ENCODE measurements around the gene AEBP1.

Gene AEBP1

DNA sequence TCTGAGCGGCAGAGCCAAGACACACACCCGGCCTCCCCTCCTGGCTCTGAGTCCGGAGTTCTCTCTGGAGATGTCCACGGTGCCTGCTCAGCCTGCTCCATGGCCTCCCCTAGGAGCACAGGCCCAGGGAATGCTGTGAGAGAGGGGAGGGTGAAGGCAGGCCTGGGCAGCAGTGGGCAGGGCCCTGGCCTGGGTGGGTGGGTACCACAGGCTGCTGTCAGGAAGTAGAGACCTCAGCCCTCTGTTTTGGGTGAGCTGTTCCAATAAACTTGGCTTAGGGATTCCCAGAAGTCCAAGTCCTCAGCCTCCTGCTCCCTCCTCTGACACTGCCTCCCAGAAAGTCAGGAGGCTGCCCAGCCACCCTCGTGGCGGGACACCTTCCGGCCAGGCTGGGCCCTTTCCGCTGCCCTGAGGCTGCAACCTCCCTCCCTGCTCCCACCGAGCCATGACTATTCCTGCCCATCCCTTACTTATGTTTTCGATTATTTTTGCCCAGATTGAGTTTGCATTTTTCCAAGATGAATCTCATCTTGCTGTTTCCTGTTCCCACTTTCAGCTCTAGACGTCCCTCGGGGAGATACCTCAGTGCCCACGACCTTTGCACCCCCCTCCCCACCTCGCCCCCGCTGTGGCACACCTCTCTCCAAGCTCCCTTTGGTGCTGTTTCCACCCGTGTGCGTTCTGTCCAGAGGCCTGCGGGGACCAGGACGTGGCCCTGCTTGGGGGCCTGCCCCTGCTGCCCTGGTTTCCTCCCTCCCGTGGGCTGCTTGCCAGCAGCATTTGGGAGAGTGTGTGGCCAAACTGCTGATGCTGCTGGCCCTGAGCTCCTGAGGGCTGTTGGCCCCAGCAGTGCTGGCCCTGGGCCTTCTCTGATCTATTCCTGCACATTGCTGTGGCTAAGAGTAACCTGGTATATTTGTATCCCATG, 16.0 kb upstream of the AEBP1 start:
- DNase-seq = no peak

DNA sequence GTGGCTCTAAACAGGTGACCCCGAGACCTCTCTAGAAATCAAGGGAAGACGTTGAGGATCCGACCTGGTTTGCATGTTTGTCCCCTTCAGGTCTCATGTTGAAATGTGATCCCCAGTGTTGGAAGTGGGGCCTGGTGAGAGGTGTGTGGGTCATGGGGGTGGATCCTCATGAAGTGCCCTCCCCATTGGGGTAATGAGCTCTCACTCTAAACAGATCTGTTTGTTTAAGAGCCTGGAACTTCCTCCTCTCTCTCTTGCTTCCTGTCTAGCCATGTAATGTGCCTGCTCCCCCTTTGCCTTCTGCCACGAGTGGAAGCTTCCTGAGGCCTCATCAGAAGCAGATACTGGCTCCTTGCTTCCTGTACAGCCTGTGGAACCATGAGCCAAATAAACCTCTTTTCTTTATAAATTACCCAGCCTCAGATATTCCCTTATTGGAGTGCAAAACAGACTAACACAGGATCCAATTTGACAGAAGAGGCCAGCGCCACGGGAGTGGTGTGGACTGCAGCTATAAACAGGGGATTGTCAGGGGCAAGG, 11.0 kb upstream of the AEBP1 start:
- DNase-seq = peak; percentile 36

DNA sequence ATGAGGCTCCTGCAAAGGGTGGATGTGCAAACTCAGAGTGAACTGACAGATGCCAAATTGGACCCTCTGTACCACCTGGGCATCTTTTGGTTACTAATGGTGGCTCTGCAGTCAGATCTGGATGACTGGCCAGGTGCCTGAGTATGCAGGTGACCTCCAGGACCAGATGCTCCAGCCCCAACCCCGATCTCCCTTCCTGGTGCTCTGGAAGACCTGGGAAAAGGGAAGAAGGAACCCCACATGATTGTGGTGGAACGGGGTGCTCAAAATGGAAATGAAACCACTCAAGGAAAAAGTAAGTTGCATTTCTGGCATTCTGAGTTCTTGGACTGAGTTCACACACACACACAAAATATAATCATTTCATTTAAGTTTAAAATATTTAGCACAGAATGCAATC, 9.8 kb upstream of the AEBP1 start:
- DNase-seq = no peak

DNA sequence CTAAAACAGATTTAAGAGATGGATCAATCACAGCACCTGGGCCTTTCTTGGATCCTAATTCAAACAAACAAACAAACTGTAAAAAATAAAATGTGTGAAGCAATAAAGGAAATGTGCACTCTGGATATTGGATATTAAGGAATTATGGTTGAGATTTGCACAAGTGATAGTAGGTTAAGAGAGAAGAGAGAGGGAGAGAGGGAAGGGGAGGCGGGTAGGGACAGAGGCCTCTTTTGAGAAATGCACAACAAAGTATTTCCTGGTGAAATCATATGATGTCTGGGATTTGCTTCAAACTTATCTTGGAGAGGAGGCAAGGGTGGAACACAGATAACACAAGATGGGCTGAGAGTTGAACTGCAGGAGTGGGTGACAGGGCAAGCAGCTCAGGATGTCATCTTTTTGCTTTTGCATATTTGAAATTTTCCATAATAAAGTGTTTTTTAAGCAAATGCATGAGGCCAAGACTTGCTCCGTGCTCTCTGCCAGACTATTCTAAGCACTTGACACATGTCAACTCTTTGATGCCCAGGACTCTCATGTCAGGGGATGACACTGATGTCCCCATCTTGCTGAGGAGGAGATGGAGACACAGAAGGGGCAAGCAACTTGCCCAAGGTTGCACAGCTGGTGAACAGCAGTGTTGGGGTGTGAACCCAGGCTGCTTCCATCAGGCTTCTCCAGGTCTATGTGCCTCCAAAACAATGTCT, 9.1 kb upstream of the AEBP1 start:
- no peak for DNase-seq

DNA sequence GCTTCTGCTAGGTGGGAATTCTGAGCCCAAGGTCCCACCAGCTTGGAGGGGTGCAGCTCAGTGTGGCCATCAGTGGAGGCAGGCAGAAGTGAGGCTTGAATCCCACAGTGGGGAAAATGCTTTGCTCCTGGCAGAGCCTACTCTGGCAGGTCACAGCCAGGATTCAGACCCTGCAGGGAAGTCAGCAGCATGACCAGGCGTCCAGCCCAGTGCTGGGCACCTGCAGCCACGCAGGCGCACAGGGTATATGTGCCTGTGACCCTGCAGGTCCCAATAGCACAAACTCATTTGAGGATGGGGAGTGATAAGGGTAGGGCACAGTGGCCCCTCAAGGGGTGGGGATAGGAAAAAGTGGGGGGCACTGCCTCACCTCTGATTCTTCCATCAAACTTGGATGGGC, 8.4 kb upstream of the AEBP1 start:
- no peak for DNase-seq

DNA sequence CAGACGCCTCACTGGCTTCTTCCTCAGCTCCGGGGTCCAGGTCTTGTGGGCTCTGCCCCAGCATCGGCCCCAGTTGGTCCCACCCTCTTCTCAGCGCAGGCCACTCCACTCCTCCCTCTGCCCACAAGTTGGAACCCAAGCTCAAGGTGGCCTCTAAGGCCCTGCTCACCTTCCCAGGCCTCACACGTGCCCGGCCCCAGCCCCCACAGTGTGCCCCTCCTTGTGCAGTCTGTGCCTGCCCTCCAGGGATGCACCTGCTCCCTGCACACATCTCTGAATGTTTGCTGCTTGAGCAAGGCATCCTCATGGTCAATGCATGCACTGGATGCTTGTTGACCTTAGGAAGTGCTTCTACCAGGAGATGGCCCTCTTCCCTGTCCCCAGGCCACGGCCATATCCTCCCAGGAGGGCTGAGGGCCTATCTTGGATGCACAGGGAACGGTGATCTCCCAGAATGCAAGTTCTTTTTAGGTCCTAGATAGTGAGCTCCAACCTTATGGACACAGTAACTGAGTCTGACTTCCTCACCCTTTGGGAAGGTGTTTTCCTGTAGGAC, 7.7 kb upstream of the AEBP1 start:
- DNase-seq = no peak

DNA sequence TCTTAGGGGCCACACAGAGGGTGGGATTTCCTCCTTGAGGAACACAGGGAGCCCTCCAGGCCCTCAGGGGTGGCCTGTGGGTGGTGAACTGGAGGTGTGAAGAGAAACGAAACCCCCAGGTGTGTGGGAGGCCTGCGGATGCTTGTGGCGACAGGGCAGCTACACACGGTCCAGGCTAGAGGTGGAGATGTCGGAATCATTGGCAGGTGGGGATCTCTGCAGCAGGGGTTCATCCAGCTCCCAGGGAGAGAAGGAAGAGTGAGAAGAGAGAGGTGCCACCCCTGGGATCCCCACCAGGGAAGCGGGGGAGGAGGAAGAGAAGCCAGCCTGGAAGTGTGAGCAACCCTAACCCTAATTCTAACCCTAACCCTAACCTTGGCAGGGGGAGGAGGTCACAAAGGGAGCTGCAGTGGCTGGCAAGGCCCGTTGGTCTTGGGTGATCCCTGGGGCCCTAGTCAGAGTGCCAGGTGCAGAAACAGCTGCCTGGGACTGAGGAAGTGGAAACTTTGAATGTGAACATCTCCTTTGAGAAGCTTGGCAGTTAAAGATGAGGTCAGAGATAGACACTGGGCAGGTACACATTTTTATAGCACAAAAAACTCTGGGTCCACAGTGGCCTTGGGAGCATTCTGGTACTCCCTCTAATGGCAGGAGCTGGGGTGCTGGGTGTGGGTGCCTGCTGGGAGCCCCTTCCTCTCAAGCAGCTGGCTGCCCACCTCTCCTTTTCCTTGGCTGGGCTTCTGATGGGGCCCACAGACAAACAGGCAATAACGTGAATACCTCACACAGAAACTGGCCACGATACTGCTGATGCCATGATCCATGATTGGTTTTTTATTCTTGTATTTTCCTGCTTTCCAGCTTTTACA, 6.8 kb upstream of the AEBP1 start:
- peak; percentile 95 for DNase-seq

DNA sequence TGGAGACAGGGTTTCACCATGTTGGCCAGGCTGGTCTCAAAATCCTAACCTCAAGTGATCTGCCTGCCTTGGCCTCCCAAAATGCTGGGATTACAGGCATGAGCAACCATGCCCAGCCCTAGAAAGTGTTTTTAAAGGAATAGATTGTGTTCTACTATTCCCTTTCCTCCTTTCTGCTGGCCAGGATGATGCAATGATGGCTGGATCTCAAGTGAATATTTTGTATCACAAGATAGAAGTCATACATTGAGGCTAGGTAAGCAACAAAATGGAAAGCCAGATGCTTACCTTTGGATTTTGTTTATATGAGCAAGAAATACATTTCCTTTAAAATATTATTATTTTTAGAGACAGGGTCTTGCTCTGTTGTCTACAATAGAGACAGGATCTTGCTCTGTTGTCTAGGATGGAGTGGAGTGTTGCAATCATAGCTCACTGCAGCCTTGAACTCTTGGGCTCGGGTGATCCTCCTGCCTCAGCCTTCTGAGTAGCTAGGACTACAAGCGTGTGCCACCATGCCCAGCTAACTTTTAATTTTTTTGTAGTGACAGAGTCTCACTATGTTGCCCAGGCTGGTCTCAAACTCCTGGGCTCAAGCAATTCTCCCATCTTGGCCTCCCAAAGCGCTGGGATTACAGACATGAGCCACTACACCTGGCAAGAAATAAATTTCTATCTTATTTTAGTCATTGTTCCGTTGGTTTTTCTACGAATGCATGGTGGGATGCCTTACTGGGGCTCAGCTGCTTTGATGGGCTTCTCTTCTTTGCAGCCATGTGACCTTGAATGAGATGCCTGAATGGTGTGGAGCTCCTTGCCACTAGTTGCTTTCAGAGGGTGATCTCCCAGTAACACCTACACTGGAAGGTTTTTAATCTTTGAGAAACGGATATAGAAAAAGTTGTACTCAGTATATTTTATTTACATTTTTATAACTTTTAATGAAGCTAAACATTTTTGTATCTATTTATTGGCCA, 5.8 kb upstream of the AEBP1 start:
- no peak for DNase-seq

DNA sequence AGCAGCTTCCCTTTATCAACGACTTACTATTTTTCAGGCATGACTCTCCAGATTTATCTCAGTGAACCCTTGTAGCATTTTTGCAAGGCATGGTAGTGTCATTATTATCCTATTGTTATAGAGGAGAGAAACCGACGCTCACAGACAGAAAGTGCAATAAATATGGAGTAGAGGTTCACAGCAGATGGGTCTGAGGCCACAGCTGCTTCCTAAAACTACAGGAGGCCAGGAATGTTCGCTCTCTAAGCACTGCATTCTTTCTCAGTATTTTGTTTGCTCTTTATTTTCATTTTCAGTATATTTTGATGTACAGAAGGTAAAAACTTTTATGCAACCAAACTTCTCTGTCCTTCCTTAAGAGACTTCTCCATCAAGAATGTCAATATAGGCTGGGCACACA, 4.5 kb upstream of the AEBP1 start:
- DNase-seq = no peak

DNA sequence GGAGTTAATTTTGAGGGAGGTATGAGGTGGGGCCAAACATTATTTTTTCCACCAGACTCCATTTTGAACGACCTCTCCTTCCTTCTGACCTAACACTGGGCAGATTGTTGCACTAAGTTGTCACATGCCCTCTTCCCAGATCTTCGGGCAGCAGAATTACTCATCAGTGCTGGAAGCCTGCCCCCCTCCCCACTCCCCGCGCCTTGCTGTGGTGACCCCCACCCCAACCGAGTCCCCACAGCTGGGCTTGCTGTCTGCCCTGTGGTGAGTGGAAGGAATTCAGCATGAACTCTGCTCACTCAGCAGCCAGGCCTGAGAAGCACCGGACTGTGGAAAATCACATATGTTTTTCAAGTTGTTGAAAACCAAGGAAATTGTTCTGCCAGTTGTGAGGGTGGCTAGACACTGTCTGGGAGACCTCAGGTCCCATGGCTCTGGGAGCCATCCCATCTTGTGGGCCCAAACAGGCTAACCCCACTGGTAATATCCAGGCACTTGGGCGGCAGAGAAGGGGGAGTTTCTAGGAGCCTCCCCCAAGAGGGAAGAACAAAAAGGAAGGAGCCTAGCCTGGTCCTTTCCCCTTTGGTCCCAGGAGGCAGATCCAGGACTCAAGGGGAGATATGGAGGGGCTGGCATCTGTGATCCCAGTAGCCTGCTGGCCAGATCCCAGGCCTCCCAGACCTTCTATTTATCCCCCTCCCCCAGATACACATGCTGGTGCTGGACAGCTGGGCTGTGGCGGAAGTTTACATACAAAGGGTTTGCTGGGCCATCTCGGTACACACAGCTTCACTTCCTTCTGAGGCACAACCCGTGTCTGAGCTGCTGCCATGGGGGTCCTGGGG, 3.5 kb upstream of the AEBP1 start:
- DNase-seq = no peak

DNA sequence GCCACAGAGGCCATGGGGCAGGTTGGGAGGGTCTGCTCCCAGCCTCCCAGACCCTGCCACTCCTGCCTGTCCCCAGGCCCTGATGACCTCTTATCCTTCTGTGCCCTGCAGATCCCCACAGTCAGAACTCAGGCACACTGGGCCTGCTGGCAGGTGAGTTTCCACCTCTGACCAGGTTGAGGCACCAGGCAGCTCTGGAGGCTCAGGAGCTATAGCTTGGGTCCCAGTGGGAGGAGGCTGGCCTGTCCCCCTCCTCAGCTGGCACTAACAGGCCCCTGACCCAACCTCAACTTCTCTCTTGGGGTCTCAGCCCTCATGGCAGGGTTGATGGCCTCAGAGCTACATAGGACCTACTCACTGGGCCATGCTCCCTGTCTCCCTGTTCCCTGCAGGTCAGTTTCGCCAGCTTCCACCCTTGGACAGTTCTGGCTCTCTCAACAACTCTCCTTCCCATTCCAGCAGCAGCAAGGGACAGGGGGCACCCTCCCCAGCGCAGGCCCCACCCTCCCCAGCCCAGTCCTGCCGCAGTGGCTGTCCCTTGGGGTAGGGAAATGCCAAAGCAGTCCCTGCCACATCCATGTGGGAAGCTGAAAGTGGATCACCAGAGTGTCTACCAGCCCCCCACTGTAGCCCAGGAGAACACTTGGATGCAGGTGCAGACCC, 2.7 kb upstream of the AEBP1 start:
- DNase-seq = no peak

DNA sequence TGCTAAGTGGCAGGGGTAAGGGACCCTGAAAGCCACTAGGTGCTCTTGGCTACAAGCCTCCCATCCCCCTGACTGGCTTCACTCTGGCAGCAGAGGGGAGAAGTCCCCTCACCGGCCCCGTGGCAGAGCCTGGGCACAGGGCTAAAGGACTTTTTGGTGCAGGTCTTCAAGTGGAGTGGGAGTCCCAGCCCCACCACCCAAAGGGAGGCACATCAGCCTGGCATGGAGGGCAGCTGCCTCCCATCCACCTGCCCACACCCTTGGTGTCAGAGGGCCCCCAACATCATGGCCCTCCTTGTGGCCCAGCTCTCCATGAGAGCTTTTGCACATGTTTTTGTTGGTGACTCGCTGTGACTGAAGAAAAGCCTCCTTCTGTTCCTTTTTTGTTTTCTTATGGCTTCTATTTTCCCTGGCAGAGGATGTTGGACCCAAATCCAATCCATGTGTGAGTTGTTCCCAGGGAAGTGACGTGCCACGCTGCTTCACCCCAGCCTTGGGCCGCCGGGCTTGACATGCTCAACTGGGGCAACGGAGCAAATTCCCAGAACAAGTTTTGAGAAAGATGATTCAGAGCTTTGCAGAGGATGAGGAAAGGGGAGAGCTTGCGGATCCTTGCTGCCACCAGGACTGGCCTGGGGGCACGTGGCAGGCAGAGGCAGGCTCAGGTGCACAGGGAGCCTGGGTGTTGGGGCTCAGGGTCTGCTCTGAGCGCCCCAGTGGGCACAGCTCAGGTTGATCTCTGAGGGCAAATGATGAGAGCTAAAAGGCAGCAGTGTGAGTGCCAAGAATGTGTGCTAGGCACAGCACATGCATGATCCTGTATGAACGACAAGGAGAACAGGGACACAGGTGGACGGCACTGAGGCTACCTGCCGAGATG, 1.9 kb upstream of the AEBP1 start:
- no peak for DNase-seq

DNA sequence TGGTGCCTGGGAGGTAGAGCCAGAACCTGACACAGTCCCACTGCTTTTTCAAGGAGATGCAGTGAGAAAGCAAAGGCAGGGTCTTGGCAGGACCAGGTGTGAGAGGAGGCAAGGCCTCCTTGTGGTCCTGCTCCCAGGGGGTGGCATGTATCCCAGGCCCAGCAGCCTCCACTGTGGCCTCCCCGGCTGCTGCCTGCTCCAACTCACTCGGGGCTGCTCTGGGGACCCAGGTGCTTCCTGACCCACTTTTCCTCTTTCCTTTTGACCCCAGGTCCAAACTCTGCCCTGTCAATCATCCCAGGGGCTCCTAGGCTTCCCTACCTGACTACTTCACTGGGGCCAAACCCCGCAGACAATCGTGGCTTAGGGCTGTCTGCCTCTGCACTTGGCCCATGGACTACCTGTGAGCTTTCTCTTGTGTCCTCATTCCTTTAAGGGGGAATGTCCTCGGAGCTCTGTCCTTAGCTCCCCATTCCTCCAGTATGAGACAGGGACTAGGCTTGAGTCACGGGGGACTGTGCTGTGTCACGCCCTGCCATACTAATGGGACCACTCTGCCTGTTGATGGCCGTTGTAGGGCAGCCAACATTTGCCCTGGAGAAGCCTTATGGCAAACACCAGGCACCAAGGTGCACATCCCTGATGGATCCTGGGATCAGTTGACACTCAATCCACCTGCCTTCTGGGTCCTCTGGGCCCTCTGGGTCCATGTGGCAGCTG, 1.1 kb upstream of the AEBP1 start:
- DNase-seq = no peak

DNA sequence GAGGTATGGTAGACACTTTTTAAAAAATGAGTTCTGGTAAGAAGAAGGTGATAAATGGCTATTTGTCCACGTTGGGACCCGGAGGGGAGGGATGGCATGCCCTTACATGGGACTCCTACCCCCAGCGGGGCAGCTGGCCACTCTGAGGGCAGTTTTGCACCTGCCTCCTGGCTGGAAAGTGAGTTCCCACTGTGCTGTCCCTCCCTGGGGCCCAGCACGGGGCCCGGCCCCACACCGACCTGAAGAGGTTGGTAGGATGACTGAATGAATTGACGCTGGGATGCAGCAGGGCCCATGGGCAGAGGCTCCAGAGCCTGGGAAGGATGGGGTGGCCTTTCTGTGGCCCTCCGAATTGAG, 601 bp upstream of the AEBP1 start:
- no peak for DNase-seq

DNA sequence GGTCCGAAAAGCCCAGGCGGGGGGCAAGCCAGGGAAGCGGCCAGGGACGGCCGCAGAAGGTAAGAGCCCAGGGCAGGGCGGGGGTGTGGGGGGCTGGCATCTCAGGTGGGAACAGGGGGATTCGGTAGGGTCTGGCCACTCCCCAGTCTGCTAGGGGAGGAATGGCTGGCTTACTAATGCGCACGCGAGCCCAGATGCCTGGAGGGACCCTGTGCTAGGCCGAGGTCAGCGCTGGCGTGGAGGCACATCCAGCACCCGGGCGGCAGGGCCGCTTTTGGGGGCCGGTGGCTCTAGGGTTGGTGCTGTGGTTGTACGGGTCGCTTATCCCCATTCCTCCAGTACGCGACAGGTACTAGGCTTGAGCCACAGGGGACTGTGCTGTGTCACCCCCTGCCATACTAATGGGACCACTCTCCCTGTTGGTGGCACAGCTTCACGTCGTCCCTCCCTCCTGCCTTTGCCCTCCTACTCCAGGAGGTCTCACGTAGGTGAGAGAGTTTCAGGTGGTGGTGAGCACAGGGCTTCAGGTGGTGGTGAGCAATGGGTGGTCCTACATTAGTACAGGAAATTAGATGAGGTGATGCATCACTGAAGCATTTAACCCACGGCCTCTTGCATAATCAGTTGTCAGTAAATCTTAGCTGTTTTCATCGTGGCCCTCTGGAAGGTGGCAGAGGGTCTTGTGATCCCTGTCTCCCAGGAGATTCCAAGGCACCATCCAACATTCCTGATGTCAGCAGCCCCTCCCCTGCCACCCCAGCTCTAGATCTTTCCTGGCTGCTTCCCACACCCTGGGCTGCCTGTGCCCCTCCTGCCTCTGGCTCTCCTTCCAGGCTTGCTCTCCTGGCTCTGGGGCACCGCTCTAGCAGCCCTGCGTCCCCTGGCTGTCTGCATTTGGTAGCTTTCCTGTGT, 971 bp downstream of the AEBP1 start:
- DNase-seq = no peak

DNA sequence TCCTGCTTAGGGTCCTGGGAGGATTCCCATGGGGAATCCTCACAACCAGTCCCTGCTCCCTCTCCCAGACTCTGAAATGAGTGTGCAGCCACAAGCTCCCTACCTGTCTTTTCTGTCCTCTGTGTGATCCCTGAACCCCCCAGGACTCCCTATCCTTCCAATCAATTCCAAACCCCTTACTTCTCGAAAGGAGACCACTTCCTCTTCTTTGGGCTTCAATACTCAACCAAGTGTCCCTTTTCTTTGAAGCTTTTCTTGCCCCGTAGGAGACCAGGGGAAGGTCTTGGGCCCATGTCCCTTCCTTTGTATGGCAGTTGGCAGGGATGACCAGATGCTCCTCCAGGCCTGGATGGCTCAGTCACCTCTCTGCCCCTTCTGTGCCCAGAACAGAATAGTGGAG, 1.7 kb downstream of the AEBP1 start:
- DNase-seq = no peak
